Stomach (tissue), 4 donors: ENCODE data around the gene ANKS1B.
"Not testable (repeated sequence)": the region's sequence is repeated elsewhere in the genome, so short reads cannot be mapped to it uniquely, and the experiment has no call there.

Experiments
- POLR2A ChIP-seq, 4 donors: fragments of 450-650 bp; IDR thresholded peaks; one replicate each; pipeline ENCODE4 v1.6.1; 2016; ENCODE audit warnings: antibody characterized with exemption in 4 of 4, control low read depth in 2 of 4, mild to moderate bottlenecking in 1 of 4, moderate library complexity in 1 of 4
- TF ChIP-seq, protein P1 (sequence below), 7 experiments: fragments of 450-650 bp in 4 of 7; fragments of 200-600 bp in 3 of 7; sonication (generic) in 3 of 7; IDR thresholded peaks; one replicate each; pipeline ENCODE4 v1.5.1; 2016 to 2019; ENCODE audit warnings: antibody characterized with exemption in 7 of 7, control low read depth in 2 of 7, mild to moderate bottlenecking in 1 of 7

DNA sequence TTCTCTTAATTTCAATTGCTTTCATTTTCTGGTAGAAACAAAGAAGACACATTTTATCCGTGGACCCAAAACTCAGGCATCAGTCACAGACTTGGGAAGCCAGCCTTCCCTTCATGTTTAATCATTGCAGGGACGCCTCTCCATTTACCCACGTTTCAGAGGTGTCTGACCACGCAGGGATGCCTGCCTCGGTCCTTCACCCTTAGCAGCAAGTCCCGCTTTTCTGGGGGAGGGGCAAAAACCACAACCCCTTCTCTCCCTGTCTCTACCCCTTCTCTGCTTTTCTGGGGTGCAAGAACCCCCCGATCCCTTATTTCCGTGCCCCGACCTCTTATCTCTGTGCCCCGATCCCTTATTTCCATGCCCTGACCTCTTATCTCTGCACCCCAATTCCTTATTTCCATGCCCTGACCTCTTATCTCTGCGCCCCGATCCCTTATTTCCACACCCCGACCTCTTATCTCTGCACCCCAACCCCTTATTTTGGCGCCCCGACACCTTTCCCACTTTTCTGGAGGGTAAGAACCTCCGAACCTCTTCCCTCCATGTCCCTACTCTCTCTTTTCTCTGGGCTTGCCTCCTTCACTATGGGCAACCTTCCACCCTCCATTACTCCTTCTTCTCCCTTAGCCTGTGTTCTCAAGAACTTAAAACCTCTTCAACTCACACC is 268.8 kb downstream of the ANKS1B start:
- TF ChIP-seq, protein P1, sequence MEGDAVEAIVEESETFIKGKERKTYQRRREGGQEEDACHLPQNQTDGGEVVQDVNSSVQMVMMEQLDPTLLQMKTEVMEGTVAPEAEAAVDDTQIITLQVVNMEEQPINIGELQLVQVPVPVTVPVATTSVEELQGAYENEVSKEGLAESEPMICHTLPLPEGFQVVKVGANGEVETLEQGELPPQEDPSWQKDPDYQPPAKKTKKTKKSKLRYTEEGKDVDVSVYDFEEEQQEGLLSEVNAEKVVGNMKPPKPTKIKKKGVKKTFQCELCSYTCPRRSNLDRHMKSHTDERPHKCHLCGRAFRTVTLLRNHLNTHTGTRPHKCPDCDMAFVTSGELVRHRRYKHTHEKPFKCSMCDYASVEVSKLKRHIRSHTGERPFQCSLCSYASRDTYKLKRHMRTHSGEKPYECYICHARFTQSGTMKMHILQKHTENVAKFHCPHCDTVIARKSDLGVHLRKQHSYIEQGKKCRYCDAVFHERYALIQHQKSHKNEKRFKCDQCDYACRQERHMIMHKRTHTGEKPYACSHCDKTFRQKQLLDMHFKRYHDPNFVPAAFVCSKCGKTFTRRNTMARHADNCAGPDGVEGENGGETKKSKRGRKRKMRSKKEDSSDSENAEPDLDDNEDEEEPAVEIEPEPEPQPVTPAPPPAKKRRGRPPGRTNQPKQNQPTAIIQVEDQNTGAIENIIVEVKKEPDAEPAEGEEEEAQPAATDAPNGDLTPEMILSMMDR (IDR thresholded peaks at IDR 0.05), result not testable (repeated sequence)
- not testable (repeated sequence) for TF ChIP-seq POLR2A (IDR thresholded peaks at IDR 0.05)
